CD4-positive, alpha-beta T cell treated with Interleukin-15 for 1 hour (primary cell): ENCODE data around the gene MB.
A peak's percentile ranks its signal among the peaks of the same experiment; 100 is the strongest.

Experiments
- DNase-seq: peaks from one replicate; pipeline ENCODE4 v3.0.0-alpha.2; 2020

Gene MB

DNA sequence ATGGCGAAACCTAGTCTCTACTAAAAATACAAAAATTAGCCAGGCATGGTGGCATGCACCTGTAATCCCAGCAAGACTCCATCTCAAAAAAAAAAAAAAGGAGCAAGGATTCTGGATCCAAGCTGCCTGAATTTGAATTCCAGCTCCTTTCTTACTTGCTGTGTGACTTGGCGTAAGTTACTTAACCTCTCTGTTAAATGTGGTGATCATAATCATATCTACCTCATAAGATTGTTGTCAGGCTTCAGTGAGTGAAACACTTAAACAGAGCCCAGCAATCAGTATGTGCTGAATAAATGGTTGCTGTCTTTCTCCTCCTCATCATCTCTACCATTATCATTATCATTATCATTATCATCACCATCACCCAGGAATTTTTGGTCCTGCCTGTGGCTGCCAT lies 2.7 kb downstream of the MB start:
- no peak for DNase-seq

DNA sequence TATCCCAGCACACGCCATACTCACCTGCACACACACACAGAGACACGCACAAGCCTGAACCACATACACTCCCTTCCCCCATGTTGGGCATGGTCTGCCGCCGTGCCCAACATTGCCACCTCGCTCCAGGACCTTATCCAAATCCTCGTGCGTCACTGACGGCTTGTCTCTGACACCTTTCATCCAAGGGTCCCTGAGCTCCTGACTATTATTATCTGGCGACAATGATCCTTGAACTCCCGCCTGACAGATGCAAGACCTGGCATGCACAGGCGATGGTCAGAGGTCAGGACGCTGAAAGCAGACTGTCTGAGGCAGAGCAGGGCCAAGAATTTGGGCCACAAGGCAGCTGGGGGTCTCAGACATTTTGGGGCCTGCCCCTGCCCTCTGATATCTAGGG lies 4.2 kb downstream of the MB start:
- DNase-seq, result no peak

DNA sequence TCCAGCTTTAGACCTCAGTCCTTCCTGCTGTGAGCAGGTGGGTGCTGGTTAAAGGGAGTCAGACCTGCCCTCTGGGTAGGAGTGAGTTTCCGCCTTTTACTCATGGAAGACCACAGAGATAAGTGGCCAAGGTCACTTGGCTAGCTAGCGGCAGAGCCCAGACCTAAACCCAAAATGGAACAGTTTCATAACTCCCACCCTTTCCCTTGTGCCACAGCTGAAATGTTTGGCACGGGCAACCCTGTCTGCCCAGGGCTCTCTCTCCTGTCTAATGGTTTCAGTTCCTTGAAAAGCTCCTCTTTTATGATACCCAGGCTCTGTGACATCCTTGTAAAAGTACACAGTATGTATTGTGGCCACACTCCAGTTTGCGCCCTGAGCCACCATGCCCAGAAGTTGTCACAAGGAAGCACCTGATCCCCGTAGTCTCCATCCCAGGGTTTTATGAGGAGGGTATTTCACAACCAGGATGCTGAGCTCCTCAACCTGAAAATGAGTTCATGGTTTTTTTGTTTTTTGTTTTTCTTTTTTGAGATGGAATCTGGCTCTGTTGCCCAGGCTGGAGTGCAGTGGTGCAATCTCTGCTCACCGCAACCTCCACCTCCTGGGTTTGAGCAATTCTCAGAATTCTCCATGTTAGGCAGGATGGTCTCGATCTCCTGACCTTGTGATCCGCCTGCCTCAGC lies 5.1 kb downstream of the MB start:
- DNase-seq, result no peak

DNA sequence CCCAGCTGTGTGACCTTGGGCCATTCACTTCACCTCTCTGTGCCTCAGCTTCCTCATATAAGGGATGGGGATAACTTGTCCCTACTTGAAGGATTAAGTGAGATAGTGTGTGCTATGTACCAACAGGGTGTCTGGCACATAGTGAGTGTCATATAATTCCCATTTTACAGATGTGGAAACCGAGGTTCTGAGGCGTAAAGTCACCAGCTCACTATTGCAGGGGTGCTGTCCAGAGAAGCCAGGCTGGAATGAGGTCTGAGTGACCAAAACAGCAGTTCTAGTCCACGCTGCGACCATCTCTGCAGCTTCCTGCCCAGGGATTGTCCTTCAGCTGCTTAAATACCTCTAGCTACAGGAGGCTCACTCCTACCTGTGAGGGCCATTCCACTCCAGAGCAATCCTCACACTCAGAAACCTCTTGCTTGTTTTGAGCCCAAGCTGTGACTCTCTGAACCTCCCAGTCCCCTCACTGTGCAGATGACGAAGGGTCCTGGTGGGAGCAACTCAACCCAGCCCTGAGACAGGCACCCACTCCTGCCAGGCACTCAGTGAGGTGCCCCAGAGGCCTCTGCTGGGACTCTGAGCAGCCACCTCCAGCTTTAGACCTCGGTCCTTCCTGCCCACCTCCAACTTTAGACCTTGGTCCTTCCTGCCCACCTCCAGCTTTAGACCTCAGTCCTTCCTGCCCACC lies 5.8 kb downstream of the MB start:
- DNase-seq, result no peak

DNA sequence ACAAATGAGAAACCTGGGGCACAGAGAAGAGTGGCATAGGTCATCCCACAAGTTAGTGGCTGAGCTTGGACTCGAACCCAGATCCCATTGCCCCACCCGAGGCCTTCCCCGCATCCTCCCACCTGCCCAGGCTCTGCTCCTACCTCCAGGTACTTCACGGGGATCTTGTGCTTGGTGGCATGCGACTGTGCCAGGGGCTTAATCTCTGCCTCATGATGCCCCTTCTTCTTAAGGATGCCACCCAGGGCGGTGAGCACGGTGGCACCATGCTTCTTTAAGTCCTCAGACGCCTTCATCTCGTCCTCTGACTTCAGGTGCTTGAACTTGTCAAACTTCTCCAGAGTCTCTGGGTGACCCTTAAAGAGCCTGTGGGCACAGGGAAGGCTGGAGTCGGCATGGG lies 6.4 kb downstream of the MB start:
- no peak for DNase-seq

DNA sequence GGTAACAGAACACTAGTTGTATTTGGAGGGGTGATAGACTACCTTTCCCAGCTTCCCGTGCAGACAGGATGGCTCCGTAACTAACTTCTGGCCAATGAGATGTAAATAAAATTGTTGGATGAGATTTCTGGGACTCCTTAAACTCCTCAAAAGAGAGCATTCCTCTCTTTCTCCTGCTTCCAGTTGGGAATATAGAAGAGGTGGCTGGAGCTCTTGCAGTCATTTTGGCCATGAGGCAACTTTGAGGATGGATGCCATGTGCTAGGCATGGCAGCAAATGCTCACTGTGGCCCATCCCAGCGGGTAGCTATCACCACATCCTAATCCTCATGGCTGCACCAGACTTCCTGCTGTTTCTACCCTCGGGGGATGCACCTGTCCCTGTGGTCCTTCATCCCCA lies 7.4 kb downstream of the MB start:
- DNase-seq, result no peak

DNA sequence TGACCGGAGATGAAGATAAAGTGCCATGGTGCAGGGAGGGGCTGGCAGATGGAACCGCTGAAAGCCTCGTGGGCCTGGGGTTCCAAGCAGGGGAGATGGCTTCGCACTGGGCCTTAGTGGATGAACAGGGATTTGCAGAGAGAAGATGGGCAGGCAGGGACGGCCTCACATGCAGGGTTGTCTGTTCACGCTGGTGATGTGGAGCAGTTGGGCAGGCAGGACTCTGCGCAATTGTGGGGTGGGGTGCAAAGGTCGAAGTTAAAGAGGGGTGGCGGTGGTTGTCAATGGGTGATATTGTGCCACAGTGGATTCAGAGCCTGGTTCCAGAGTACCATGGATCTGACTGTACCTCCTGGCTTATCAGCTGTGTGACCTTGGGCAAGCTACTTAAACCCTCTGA lies 7.9 kb downstream of the MB start:
- DNase-seq, result no peak

DNA sequence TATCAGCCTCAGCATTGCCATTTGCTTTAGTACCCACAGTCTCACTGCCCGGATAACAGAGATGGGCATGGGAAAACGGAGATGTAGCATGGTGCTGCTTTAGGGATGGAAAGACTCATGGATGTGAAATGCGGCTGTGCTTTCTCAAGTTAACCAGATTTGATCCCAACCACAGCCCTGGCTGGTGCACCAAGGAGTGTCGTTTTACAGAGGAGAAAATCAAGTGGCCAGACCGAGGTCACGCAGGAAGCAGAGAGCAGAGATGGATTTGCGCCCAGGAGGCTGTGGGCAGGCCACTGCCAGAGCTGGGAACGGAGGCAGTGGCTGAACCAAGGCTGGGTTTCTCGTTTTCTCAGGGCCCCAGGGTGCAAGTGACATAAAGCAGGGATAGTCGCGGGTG lies 9.0 kb downstream of the MB start:
- DNase-seq, result no peak

DNA sequence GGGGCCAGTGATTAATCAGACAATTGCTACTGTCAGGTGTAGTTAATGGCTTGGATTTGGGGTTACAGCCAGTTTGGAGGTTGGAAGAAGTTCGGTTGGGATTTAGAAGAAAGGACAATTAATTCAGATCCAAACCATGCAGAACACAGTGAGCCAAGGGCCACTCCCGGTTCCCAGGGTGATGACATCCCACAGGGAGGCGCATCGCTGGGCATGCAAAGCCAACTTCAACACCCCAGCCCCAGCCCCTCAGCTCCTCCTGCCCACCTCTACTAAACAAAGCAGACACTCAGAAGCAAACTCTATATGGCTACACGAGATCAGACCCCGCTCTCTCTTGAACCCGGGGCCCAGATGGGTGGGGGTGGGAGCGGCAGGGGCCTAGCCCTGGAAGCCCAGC lies 10.2 kb downstream of the MB start:
- no peak for DNase-seq

DNA sequence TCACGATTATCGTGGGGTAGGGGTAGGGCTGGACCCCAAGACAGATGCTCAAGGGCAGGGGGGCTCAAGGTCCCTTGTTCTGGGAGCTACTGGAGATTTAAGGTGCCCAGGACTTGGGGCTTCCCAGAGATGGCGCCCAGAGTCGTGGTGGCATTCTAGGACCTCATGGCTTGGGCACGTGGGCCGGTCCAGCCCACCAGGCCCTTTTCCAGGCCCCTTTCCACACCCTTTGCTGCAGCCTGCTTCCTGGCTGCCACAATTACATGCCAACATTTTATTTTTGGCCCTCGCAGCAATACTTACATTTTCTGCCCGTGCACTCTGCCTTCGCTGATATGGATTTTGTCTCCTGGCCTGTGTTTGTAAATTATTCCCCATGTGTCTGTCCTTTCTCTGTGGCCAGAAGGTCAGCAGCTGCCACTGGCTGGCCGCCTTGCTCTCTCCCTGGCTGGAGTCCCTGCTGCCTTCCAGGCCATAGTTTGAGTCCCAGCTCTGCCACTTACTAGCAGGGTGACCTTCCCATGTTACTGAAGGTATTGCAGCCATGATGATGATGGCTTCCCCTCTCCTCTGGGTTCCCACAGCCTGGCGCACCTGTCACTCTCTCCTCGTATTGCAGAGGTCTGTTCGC lies 11.2 kb downstream of the MB start:
- no peak for DNase-seq

DNA sequence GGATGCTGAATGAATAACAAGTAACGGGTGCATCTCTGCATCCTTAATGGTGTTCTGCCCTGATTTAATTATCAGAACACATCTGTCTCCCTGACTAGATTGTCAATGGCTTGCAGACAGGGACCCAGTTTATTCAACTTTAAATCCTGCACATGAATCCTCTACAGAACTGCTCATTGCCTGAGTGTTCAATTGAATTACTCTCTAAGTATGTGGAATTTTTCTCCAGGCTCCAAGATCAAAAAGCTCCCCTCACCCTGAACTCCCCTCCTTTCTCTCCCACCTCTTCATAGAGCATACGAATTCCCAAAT lies 11.8 kb downstream of the MB start:
- DNase-seq, result no peak

DNA sequence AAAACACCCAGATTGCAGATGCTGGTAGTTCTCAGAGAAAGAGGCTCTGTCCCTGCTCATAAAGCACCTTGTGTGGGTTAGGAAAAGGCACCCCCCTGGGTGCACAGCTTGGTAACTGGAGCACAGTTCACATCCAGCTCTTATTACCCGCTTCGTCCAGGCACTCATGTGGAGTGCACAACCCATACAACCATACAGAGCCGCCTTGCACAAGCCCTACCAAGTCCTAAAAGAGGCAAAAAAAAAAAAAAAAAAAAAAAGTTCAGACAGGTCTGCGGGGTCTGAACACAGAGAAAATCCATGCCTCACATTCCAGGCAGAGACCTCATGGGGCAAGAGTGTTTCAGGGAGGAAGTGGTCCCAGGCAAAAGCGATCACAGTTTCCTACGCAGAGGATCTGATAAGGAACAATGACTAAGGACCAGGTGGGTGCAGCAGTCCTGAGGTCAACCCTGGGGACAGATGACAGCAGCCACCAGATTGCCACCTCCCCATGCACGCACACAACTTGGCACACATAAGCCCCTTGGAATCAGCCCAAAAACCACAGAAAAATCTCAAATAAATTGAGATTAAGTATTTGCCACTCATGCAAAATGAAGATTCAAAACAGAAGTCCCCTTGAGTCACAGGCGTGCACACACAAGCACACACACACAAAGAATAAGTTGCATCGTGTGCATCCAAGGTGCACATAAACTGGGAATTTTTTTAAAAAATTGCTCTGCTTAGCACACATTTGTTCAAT lies 12.3 kb downstream of the MB start:
- DNase-seq, result no peak

DNA sequence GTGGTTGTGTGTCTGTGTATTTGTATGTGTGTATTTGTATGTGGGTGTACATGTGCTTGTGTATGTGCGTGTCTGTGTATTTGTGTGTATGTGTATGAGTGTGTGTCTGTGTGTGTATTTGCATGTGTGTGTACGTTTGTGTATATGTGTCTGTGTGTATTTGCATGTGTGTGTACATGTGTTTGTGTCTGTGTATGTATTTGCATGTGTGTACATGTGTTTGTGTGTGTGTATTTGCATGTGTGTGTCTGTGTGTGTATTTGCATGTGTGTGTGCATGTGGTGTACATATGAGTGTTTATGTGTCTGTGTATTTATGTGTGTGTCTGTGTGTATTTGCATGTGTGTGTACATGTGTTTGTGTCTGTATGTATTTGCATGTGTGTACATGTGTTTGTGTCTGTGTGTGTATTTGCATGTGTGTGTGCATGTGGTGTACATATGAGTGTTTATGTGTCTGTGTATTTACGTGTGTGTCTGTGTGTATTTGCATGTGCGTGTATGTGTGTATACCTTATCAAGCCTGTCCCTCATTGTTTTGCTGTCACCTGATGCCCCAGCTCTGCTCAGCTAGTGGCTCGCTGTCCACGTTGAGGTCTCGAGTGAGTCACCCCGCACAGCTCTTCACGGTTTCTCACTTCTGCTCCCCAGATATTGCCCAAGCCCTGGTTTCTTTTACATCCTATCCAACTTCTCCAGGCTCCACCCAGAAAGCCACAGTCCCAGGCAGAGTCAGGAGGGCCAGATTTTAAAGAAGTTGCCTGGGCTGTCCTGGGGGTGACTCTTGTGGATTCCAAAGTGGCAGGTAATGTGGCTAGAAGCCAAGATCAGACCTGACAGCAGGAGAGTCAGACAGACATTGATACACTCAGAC lies 15.2 kb downstream of the MB start:
- peak; percentile 74 for DNase-seq

DNA sequence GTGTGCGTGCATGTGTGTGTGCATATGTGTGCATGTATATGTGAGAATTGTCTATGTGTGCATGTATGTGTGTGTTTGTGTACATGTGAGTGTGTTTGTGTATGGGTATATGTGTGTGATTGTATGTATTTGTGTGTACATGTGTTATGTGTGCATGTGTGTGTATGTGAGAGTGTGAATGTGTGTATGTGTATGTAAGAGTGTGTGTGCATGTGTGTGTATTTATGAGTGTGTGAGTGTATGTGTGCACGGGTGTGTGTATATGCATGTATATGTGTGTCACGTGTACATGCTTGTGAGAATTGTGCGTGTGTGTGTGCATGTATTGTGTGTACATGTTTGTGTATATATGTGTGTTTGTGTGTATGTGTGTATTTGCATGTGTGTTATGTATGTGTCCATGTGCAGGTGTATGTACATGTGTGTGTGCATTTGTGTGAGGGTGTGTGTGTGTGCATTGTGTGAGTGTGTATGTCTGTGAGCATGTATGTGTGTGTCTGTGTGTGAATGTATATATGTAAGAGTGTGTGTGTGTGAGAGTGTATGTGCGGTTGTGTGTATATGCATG lies 16.0 kb downstream of the MB start:
- no peak for DNase-seq

DNA sequence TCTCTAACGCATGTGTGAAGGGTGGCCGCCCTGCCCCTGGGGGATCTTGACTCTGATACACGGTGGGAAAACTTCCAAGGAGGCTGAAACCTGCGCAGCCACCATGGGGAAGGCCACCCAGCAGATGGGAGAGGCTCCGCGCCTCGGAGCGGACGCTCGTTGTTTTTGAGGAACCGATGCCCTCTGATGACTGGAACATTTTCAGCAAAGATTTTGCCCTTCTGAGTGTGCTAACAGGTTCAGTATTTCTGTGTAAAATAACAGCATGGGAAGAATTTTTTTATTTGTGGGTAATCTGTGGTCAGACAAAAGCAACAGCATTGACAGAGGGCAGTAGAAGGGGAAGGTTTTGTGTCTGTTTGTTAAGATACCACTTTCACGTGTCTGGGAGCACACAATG lies 16.7 kb downstream of the MB start:
- DNase-seq, result peak; percentile 25

DNA sequence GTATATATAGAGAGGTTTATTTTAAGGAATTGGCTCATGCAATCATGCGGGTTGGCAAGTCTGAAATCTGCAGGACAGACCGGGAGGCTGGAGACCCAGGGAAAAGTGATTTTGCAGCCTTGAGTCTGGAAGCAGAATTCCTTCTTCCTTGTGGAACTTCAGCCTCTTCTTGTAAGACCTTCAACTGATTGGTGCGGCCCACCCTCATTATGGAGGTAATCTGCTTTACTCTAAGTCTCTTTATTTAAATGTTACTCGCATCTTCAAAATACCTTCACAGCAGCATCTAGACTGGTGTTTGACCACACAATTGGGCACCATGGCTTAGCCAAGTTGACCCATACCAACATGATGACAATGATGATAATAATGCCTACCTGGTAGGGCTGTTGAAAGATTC lies 17.8 kb downstream of the MB start:
- no peak for DNase-seq

DNA sequence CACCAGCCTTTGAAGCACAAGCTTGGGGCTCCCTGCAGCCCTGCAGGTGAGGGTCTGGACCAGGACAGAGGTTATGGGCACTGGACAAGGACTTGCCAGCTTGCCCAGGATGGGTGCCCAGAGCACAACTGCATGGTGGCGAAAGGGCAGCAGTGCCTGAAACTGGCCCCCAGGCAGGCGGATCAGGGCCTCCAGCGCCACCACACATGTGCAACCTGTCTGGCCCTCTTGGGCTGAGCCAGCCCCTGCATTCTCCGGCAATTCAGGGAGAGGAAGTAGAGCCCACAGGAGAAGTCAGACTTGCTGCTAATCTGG lies 18.8 kb downstream of the MB start:
- no peak for DNase-seq

DNA sequence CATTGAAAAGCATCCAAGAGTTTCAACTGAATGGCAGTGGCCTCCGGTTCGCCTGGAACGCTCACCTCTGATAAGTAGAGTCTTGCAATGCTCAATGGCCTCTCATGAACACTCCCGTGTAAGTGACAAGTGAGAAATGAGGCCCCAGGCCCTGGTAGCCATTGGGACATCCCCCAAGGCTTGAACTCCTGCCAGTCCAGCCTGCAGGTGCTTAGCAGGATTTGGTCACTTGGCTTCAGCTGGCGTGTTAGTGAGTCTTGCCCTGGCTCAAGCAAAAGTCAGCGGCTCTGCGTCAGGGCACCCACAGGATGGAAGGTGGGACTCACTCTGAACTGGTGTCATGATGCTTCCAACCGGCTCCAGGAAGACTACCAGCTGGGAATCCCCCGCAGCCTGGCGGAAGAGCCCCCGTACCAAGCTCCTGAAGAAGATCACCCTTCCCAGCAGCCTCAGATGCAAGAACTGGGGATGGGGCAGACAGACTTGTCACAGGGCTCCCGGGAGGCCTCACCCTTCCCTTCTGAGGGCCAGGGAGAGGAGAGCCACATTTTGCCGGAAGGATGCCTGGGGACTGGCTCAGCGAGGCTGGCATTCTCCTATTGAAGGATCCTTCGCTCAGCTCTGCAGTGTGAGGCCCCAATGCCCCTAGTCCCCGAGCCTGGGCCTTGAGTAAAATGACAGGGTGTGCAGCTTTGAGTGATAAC lies 19.3 kb downstream of the MB start:
- no peak for DNase-seq

DNA sequence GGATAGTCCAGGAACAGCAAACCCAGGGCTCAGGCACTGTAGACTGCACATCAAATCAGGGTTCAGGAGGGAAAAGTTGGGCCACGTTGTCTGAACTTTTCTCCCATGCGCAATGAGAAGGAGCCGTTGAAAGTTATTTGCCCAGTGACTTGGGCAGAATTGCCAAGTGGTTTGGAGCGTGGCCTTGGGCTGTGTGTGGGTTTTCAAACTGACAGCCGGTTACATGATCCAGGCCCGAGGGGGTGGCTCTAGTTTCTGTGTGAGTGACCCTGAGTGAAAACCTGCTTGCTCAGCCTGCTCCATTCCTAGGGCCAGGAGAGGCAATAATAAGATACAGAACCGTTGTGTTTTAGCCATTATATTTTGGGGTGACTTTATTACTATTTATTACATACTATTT lies 20.3 kb downstream of the MB start:
- no peak for DNase-seq

DNA sequence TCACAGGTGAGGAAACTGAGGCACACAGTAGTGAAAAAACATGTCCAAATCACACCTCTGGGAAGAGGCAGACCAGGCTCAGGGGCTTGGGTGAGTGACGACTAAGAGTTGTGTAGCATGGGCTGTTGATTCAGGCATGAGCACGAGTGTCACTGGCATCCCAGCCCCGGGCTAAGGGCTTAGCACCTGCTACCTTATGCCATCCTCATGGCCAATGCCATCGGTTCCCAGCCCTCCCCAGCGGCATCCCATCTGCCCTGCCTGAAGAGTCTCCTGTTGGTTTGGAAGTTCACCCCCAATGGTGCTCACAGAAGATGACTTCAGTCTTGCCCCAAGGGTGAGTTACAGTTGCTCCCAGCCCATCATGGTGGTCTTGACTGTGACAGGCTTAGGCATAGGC lies 22.4 kb downstream of the MB start:
- DNase-seq, result no peak

DNA sequence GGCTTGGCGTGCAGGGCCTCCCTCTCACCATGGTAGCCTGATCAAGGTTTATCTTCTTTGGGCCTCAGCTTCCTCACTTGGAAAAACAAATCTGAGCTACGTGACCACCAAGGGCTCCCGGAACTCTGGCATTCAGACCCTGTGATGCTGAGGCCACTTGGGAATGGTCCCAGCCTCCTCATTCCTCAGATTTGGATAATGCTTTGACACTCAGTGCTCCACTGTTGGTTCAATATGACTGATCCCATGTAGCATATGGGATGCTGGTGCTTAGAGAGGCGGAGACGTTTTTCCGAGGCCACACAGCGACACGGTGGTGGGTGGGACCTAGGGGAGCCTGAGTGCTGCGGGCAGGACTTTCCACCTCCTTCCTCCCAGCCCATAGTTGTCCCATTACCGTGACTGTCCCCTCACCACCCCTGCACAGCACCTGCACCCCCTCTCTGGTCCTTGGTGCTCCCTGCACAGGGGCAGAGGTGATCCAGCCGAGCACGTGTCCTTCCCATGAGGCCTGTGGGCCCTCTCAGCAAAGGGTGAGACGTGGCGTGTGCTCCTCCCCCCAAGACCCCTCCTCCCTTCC lies 23.1 kb downstream of the MB start:
- DNase-seq, result no peak
